Renal cortical epithelial cell (primary cell): ENCODE results near the gene KLF11. TPM values are rescaled to one million over a fixed set of nuclear protein-coding genes. Genes with fewer than 3 reads are reported as not detected.

Source experiments
- DNase-seq: peaks from one replicate; pipeline ENCODE4 v3.0.0-alpha.2; 2011; ENCODE audit warnings: low read depth
- total RNA-seq: library from RNA; depleted of rRNA; stranded (reverse); fragments of >200 nt; gene quantifications from 2 replicates; pipeline ENCODE4 v1.2.3, GENCODE V29; 2014

Gene KLF11
- total RNA-seq, 1 donor from 2014 or later = 16.2 TPM

- DNase-seq = no peak
Observed at GRCh38 chr2:10064932-10065772, 21.8 kb downstream of the KLF11 start.

- no peak for DNase-seq
Observed at GRCh38 chr2:10065773-10066055, 22.4 kb downstream of the KLF11 start.

GRCh38 chr2:10067330-10067729 lies 24.0 kb downstream of the KLF11 start:
- DNase-seq = no peak

GRCh38 chr2:10067881-10068280 lies 24.5 kb downstream of the KLF11 start:
- no peak for DNase-seq

- DNase-seq = no peak
Observed at GRCh38 chr2:10071176-10071575, 27.8 kb downstream of the KLF11 start.

- no peak for DNase-seq
Observed at GRCh38 chr2:10071595-10071994, 28.2 kb downstream of the KLF11 start.

- DNase-seq = peak; percentile 85
Observed at GRCh38 chr2:10072656-10073480, 29.5 kb downstream of the KLF11 start.

GRCh38 chr2:10073706-10074105 lies 30.4 kb downstream of the KLF11 start:
- DNase-seq = no peak

- DNase-seq = no peak
Observed at GRCh38 chr2:10075101-10075500, 31.8 kb downstream of the KLF11 start.

- no peak for DNase-seq
Observed at GRCh38 chr2:10075571-10076209, 32.3 kb downstream of the KLF11 start.

GRCh38 chr2:10076511-10076910 lies 33.2 kb downstream of the KLF11 start:
- DNase-seq = no peak

GRCh38 chr2:10076988-10077527 lies 33.7 kb downstream of the KLF11 start:
- no peak for DNase-seq

- no peak for DNase-seq
Observed at GRCh38 chr2:10078001-10078400, 34.7 kb downstream of the KLF11 start.

GRCh38 chr2:10078704-10079265 lies 35.4 kb downstream of the KLF11 start:
- no peak for DNase-seq

- peak; percentile 55 for DNase-seq
Observed at GRCh38 chr2:10079266-10079869, 36.0 kb downstream of the KLF11 start.

GRCh38 chr2:10079870-10080535 lies 36.7 kb downstream of the KLF11 start, which contains the start of gene CYS1:
Gene CYS1 (minus strand): TSS chr2:10080411. CDS start chr2:10080223, 188 bp downstream.
- DNase-seq = no peak

GRCh38 chr2:10080536-10081304 lies 37.4 kb downstream of the KLF11 start:
- peak; percentile 76 for DNase-seq

GRCh38 chr2:10083046-10083445 lies 39.7 kb downstream of the KLF11 start:
- DNase-seq = peak; percentile 91

- peak; percentile 81 for DNase-seq
Observed at GRCh38 chr2:10083692-10084211, 40.4 kb downstream of the KLF11 start.
